ENCODE data around the gene CLVS2. TPM values are rescaled to one million over a fixed set of nuclear protein-coding genes. Genes with fewer than 3 reads are reported as not detected.

Gene CLVS2
- total RNA-seq, 1 donor from 2014 or later, result 0.28 TPM

- Mint-ChIP-seq H3K9me3 (ENCODE audit: unreplicated experiment) (no peaks in the 10 kb centered on the region), H3K4me1 (ENCODE audit: unreplicated experiment) (no peaks in the 10 kb centered on the region), H3K27ac (ENCODE audit: unreplicated experiment) (no peak overlapping the region), H3K27me3 (ENCODE audit: unreplicated experiment) (no peaks in the 10 kb centered on the region), H3K36me3 (ENCODE audit: low read depth, unreplicated experiment) (no peaks in the 10 kb centered on the region), H3K4me3 (ENCODE audit: unreplicated experiment) (no peak overlapping the region)
- no peak for TF ChIP-seq CTCF (IDR thresholded peaks at IDR 0.05; ENCODE audit: unreplicated experiment)
- peak; percentile 48 for DNase-seq (ENCODE audit: low spot score)
Observed at GRCh38 chr6:123022975-123023374, 26.9 kb downstream of the CLVS2 start.

GRCh38 chr6:123024976-123025375, 28.9 kb downstream of the CLVS2 start:
- H3K27ac Mint-ChIP-seq (ENCODE audit: unreplicated experiment), result no peak overlapping the region
- H3K4me3 Mint-ChIP-seq (ENCODE audit: unreplicated experiment), result no peak overlapping the region
- DNase-seq (ENCODE audit: low spot score), result no peak
- H3K36me3 Mint-ChIP-seq (ENCODE audit: low read depth, unreplicated experiment), result no peaks in the 10 kb centered on the region
- TF ChIP-seq CTCF (IDR thresholded peaks at IDR 0.05; ENCODE audit: unreplicated experiment), result no peak
- H3K9me3 Mint-ChIP-seq (ENCODE audit: unreplicated experiment), result no peaks in the 10 kb centered on the region
- H3K4me1 Mint-ChIP-seq (ENCODE audit: unreplicated experiment), result no peaks in the 10 kb centered on the region
- no peaks in the 10 kb centered on the region for H3K27me3 Mint-ChIP-seq (ENCODE audit: unreplicated experiment)

GRCh38 chr6:123027408-123027807, 31.4 kb downstream of the CLVS2 start:
- Mint-ChIP-seq H3K27me3 (ENCODE audit: unreplicated experiment) (no peaks in the 10 kb centered on the region), H3K27ac (ENCODE audit: unreplicated experiment) (no peak overlapping the region), H3K4me3 (ENCODE audit: unreplicated experiment) (no peak overlapping the region), H3K4me1 (ENCODE audit: unreplicated experiment) (no peaks in the 10 kb centered on the region), H3K9me3 (ENCODE audit: unreplicated experiment) (no peaks in the 10 kb centered on the region), H3K36me3 (ENCODE audit: low read depth, unreplicated experiment) (no peaks in the 10 kb centered on the region)
- TF ChIP-seq CTCF (IDR thresholded peaks at IDR 0.05; ENCODE audit: unreplicated experiment), result no peak
- DNase-seq (ENCODE audit: low spot score), result no peak

GRCh38 chr6:123028263-123028662, 32.2 kb downstream of the CLVS2 start:
- H3K9me3 Mint-ChIP-seq (ENCODE audit: unreplicated experiment), result no peaks in the 10 kb centered on the region
- H3K27me3 Mint-ChIP-seq (ENCODE audit: unreplicated experiment), result no peaks in the 10 kb centered on the region
- H3K36me3 Mint-ChIP-seq (ENCODE audit: low read depth, unreplicated experiment), result no peaks in the 10 kb centered on the region
- no peak overlapping the region for H3K27ac Mint-ChIP-seq (ENCODE audit: unreplicated experiment)
- no peak for TF ChIP-seq CTCF (IDR thresholded peaks at IDR 0.05; ENCODE audit: unreplicated experiment)
- H3K4me3 Mint-ChIP-seq (ENCODE audit: unreplicated experiment), result no peak overlapping the region
- no peaks in the 10 kb centered on the region for H3K4me1 Mint-ChIP-seq (ENCODE audit: unreplicated experiment)
- DNase-seq (ENCODE audit: low spot score), result no peak

- no peaks in the 10 kb centered on the region for H3K36me3 Mint-ChIP-seq (ENCODE audit: low read depth, unreplicated experiment)
- H3K9me3 Mint-ChIP-seq (ENCODE audit: unreplicated experiment), result no peaks in the 10 kb centered on the region
- no peak overlapping the region for H3K27ac Mint-ChIP-seq (ENCODE audit: unreplicated experiment)
- H3K27me3 Mint-ChIP-seq (ENCODE audit: unreplicated experiment), result no peaks in the 10 kb centered on the region
- no peak for TF ChIP-seq CTCF (IDR thresholded peaks at IDR 0.05; ENCODE audit: unreplicated experiment)
- H3K4me1 Mint-ChIP-seq (ENCODE audit: unreplicated experiment), result no peaks in the 10 kb centered on the region
- no peak overlapping the region for H3K4me3 Mint-ChIP-seq (ENCODE audit: unreplicated experiment)
- DNase-seq (ENCODE audit: low spot score), result no peak
Observed at GRCh38 chr6:123030282-123030681, 34.2 kb downstream of the CLVS2 start.
